GM21390 (cell line): ENCODE measurements around the gene RAB15.

ENCODE experiments used
- ATAC-seq: cut with Tn5 transposase; IDR thresholded peaks from one replicate; pipeline ENCODE4 v1.9.1; 2021; ENCODE audit not compliant: unreplicated experiment

RAB15 gene

GRCh38 chr14:64956697-64957406 lies 15.3 kb downstream of the RAB15 start:
- no peak for ATAC-seq

GRCh38 chr14:64955297-64955696 lies 16.8 kb downstream of the RAB15 start:
- ATAC-seq = no peak

GRCh38 chr14:64954491-64955240 lies 17.5 kb downstream of the RAB15 start:
- ATAC-seq = no peak

- ATAC-seq = no peak
Measured at GRCh38 chr14:64953661-64954060, 18.5 kb downstream of the RAB15 start.

- no peak for ATAC-seq
Measured at GRCh38 chr14:64953310-64953654, 18.9 kb downstream of the RAB15 start.

- peak; percentile 56 for ATAC-seq
Measured at GRCh38 chr14:64952598-64953309, 19.4 kb downstream of the RAB15 start.

- ATAC-seq = no peak
Measured at GRCh38 chr14:64951724-64952123, 20.4 kb downstream of the RAB15 start.

GRCh38 chr14:64951291-64951690 lies 20.8 kb downstream of the RAB15 start:
- no peak for ATAC-seq

- no peak for ATAC-seq
Measured at GRCh38 chr14:64950889-64951288, 21.2 kb downstream of the RAB15 start.

GRCh38 chr14:64948612-64949210 lies 23.4 kb downstream of the RAB15 start:
- no peak for ATAC-seq

GRCh38 chr14:64947710-64948611 lies 24.2 kb downstream of the RAB15 start:
- no peak for ATAC-seq

- ATAC-seq = no peak
Measured at GRCh38 chr14:64946310-64947045, 25.7 kb downstream of the RAB15 start.

- no peak for ATAC-seq
Measured at GRCh38 chr14:64945431-64946178, 26.5 kb downstream of the RAB15 start.

GRCh38 chr14:64944861-64945260 lies 27.3 kb downstream of the RAB15 start:
- no peak for ATAC-seq

- no peak for ATAC-seq
Measured at GRCh38 chr14:64944041-64944440, 28.1 kb downstream of the RAB15 start.

- ATAC-seq = no peak
Measured at GRCh38 chr14:64943556-64943955, 28.6 kb downstream of the RAB15 start.

GRCh38 chr14:64942531-64943111 lies 29.5 kb downstream of the RAB15 start, which contains the start of gene GPX2:
Gene GPX2 (minus strand): TSS chr14:64942745. CDS start chr14:64942726, 19 bp downstream.
- no peak for ATAC-seq

GRCh38 chr14:64940336-64940910 lies 31.7 kb downstream of the RAB15 start:
- ATAC-seq = no peak
